Kidney (tissue), 14 donors: ENCODE results near the gene PICALM. TPM values are rescaled to one million over a fixed set of nuclear protein-coding genes. Genes with fewer than 3 reads are reported as not detected.
"Not testable (repeated sequence)": the region's sequence is repeated elsewhere in the genome, so short reads cannot be mapped to it uniquely, and the experiment has no call there.

Experiments used
- DNase-seq, 5 donors: peaks; one replicate each; pipeline ENCODE4 v3.0.0-alpha.2; 2013 to 2020
- FAIRE-seq: peaks from 2 replicates; lab custom pipeline; 2012; peaks lifted over from hg19 to GRCh38; lab: Jason Lieb, UNC
- H3K27ac ChIP-seq, 2 donors: one replicate each; pipeline ENCODE4 v1.7.0; 2013; ENCODE audit warnings: low read depth in 2 of 2, low read length in 2 of 2, inconsistent platforms in 1 of 2
- H3K27me3 ChIP-seq: one replicate; pipeline ENCODE4 v1.7.1; 2013; ENCODE audit warnings: low read length, inconsistent platforms; ENCODE audit not compliant: control insufficient read depth, insufficient read depth
- H3K36me3 ChIP-seq, 3 donors: one replicate each; pipeline versions ENCODE4 v1.7.0 to v1.7.1; 2013; ENCODE audit warnings: low read length in 3 of 3, control low read depth in 1 of 3, inconsistent platforms in 1 of 3; ENCODE audit not compliant: insufficient read depth in 3 of 3, control insufficient read depth in 2 of 3
- H3K4me1 ChIP-seq, 3 donors: one replicate each; pipeline versions ENCODE4 v1.7.0 to v1.7.1; 2013; ENCODE audit warnings: low read length in 3 of 3, inconsistent platforms in 1 of 3, low read depth in 1 of 3; ENCODE audit not compliant: control insufficient read depth in 2 of 3, insufficient read depth in 2 of 3
- H3K4me3 ChIP-seq, 3 donors: one replicate each; pipeline versions ENCODE4 v1.7.0 to v1.8.1; 2013; ENCODE audit warnings: low read length in 3 of 3, control low read depth in 1 of 3, inconsistent platforms in 1 of 3
- H3K9ac ChIP-seq, 3 donors: one replicate each; pipeline versions ENCODE4 v1.7.0 to v1.7.1; 2013; ENCODE audit warnings: low read length in 3 of 3, control low read depth in 1 of 3, inconsistent platforms in 1 of 3
- H3K9me3 ChIP-seq, 3 donors: one replicate each; pipeline versions ENCODE4 v1.7.0 to v1.7.1; 2013; ENCODE audit warnings: low read length in 3 of 3, control low read depth in 1 of 3, inconsistent platforms in 1 of 3; ENCODE audit not compliant: control insufficient read depth in 2 of 3, insufficient read depth in 1 of 3
- CTCF ChIP-seq: IDR thresholded peaks from 3 replicates; pipeline ENCODE4 v1.5.1; 2012; ENCODE audit warnings: mild to moderate bottlenecking, moderate library complexity, borderline replicate concordance; ENCODE audit not compliant: insufficient read depth; ENCODE audit errors: extremely low read depth
- intact Hi-C: fragments of 100-400 bp; cut with DNase I; formaldehyde crosslinking; loops from one replicate; pipeline ENCODE4 v1.11.1; 2022
- polyA plus RNA-seq: library from polyadenylated mRNA; stranded (reverse); fragments of 350-450 nt; fragmentation: Illumina TruSeq; extraction: RNeasy Lipid Tissue Mini Kit (QIAGEN cat#74804); gene quantifications from one replicate; pipeline ENCODE4 v1.2.3, GENCODE V29; 2014; ENCODE audit warnings: low read depth, low replicate concordance; ENCODE audit not compliant: insufficient read depth
- total RNA-seq: library from RNA; stranded (reverse); fragmentation: NEBNext Ultra II Directional; extraction: Animal tissue kit (Norgen Biotek cat#: 25700); gene quantifications from one replicate; pipeline ENCODE4 v1.2.1, GENCODE V29; 2021
- donor health status: control.
- donor health status: control.
- donor health status: control.
- donor health status: control.
- donor health status: control.
- donor health status: DM: yes; HTN: yes; CAD: no.
- donor health status: Normal renal cell carcinoma (clear cell type).

Gene PICALM
- total and polyA plus RNA-seq, 2 donors from 2014 or later, result 118 to 244 TPM

GRCh38 chr11:85953491-85954143 lies 115.3 kb downstream of the PICALM start:
- Histone ChIP-seq H3K4me1 (peaks cover 0 to 4% (median under 1%) of the 10 kb centered on the region in 3 donors), H3K4me3 (no peak overlapping the region), H3K9me3 (no peaks in the 10 kb centered on the region), H3K27me3 (no peaks in the 10 kb centered on the region), H3K9ac (no peak overlapping the region), H3K27ac (no peak overlapping the region), H3K36me3 (peaks cover 2 to 34% (median 11%) of the 10 kb centered on the region in 3 donors)
- intact Hi-C loops, result no loop called here
- no peak for TF ChIP-seq CTCF
- FAIRE-seq, result no peak
- DNase-seq, result no peak

GRCh38 chr11:85952108-85952485 lies 116.8 kb downstream of the PICALM start:
- FAIRE-seq, H3K4me3 ChIP-seq, H3K27ac ChIP-seq, H3K9ac ChIP-seq, DNase-seq, H3K9me3 ChIP-seq, intact Hi-C loops, H3K27me3 ChIP-seq: not testable (repeated sequence)
- H3K4me1 ChIP-seq, result peaks cover 0 to 11% (median 8%) of the 10 kb centered on the region in 3 donors
- H3K36me3 ChIP-seq, result peaks cover 0 to 21% (median 9%) of the 10 kb centered on the region in 3 donors

GRCh38 chr11:85951428-85952107 lies 117.3 kb downstream of the PICALM start:
- no peak for TF ChIP-seq CTCF

GRCh38 chr11:85951049-85951405 lies 117.9 kb downstream of the PICALM start:
- Histone ChIP-seq H3K4me3 (no peak overlapping the region), H3K36me3 (peaks cover 0 to 10% (median under 1%) of the 10 kb centered on the region in 3 donors), H3K4me1 (peaks cover 0 to 14% (median 10%) of the 10 kb centered on the region in 3 donors), H3K9me3 (no peaks in the 10 kb centered on the region), H3K27me3 (no peaks in the 10 kb centered on the region), H3K9ac (no peak overlapping the region), H3K27ac (no peak overlapping the region)
- TF ChIP-seq CTCF, result no peak
- FAIRE-seq (no peak), DNase-seq (no peak)
- intact Hi-C loops, result no loop called here

More at GRCh38 chr11:85951428-85952107, 117.3 kb downstream of the PICALM start:
- DNase-seq (no peak), FAIRE-seq (no peak)
- no peaks in the 10 kb centered on the region for H3K9me3 ChIP-seq
- H3K9ac ChIP-seq, result no peak overlapping the region
- H3K27me3 ChIP-seq, result no peaks in the 10 kb centered on the region
- intact Hi-C loops, result no loop called here
- H3K4me1 ChIP-seq, result peaks cover 0 to 14% (median 10%) of the 10 kb centered on the region in 3 donors
- no peak overlapping the region for H3K4me3 ChIP-seq
- H3K27ac ChIP-seq, result no peak overlapping the region
- H3K36me3 ChIP-seq, result peaks cover 0 to 16% (median 5%) of the 10 kb centered on the region in 3 donors
